Globus pallidus (tissue), 1 donor: ENCODE data around the gene SNRPA.
"Not testable (repeated sequence)": the region's sequence is repeated elsewhere in the genome, so short reads cannot be mapped to it uniquely, and the experiment has no call there.

Experiments used
- DNase-seq: peaks from one replicate; pipeline ENCODE4 v3.0.0-alpha.2; 2015; ENCODE audit warnings: low spot score

Gene SNRPA

GRCh38 chr19:40721936-40722661 lies 28.9 kb upstream of the SNRPA start:
- DNase-seq, result no peak

GRCh38 chr19:40723661-40724254 lies 27.2 kb upstream of the SNRPA start:
- DNase-seq, result no peak

- no peak for DNase-seq
Measured at GRCh38 chr19:40724315-40724714, 26.7 kb upstream of the SNRPA start.

GRCh38 chr19:40724855-40725254 lies 26.1 kb upstream of the SNRPA start:
- DNase-seq, result no peak

- no peak for DNase-seq
Measured at GRCh38 chr19:40726279-40726678, 24.7 kb upstream of the SNRPA start.

GRCh38 chr19:40730065-40730464 lies 20.9 kb upstream of the SNRPA start:
- not testable (repeated sequence) for DNase-seq

GRCh38 chr19:40732304-40732703 lies 18.7 kb upstream of the SNRPA start:
- DNase-seq, result not testable (repeated sequence)

- no peak for DNase-seq
Measured at GRCh38 chr19:40733149-40733548, 17.9 kb upstream of the SNRPA start.

GRCh38 chr19:40735013-40735771 lies 15.8 kb upstream of the SNRPA start:
- no peak for DNase-seq

- no peak for DNase-seq
Measured at GRCh38 chr19:40736661-40737060, 14.3 kb upstream of the SNRPA start.

- DNase-seq, result no peak
Measured at GRCh38 chr19:40737102-40737644, 13.8 kb upstream of the SNRPA start.

- no peak for DNase-seq
Measured at GRCh38 chr19:40739030-40739839, 11.8 kb upstream of the SNRPA start.

GRCh38 chr19:40739871-40740703 lies 10.9 kb upstream of the SNRPA start:
- no peak for DNase-seq

- DNase-seq, result peak; percentile 50
Measured at GRCh38 chr19:40740747-40741146, 10.3 kb upstream of the SNRPA start.

- DNase-seq, result no peak
Measured at GRCh38 chr19:40741527-40742390, 9.2 kb upstream of the SNRPA start.

GRCh38 chr19:40742477-40742876 lies 8.5 kb upstream of the SNRPA start:
- DNase-seq, result no peak

- DNase-seq, result no peak
Measured at GRCh38 chr19:40742886-40743285, 8.1 kb upstream of the SNRPA start.

GRCh38 chr19:40743926-40744325 lies 7.1 kb upstream of the SNRPA start:
- no peak for DNase-seq

- no peak for DNase-seq
Measured at GRCh38 chr19:40744554-40745401, 6.2 kb upstream of the SNRPA start.
